ENCODE measurements around the gene SLC29A2. TPM values are rescaled to one million over a fixed set of nuclear protein-coding genes. Genes with fewer than 3 reads are reported as not detected.

Gene SLC29A2
- total and polyA plus RNA-seq, 2 donors (not counting 3 experiments of a cell fraction or from before 2014, with no cell fraction given), result 2.4 to 5.2 TPM

GRCh38 chr11:66325263-66325671 lies 46.3 kb downstream of the SLC29A2 start:
- H3K27ac ChIP-seq (ENCODE audit: insufficient read depth, low read depth, low read length), result no peak overlapping the region
- H2AFZ ChIP-seq (ENCODE audit: low read depth, low read length), result no peak overlapping the region
- no peaks in the 10 kb centered on the region for H3K36me3 ChIP-seq (ENCODE audit: control insufficient read depth in 2 of 2, extremely low read depth in 1 of 2, insufficient read depth in 2 of 2, low read length in 2 of 2)
- H3K4me2 ChIP-seq (ENCODE audit: insufficient read depth, low read length), result no peak overlapping the region
- H3K27me3 ChIP-seq (ENCODE audit: control insufficient read depth in 2 of 2, insufficient read depth in 2 of 2, low read length in 2 of 2), result no peaks in the 10 kb centered on the region
- FAIRE-seq, result no peak
- BruUV-seq (replicated peaks), result no TSS peak
- intact Hi-C loops (cut with micrococcal nuclease), result no loop called here
- no peaks in the 10 kb centered on the region for H3K9me1 ChIP-seq (replicated peaks; ENCODE audit: control insufficient read depth, extremely low read depth, insufficient read depth, low read length)
- dilution Hi-C loops (cut with MboI; ENCODE audit: extremely low pct_ligation_motif_present, low sequenced_read_pairs), result no loop called here
- ChIA-PET POLR2A (interaction anchor here (1.7 kb wide), 1 partner anchor 12 kb away, joined by 4 read pairs; no protein-coding TSS in a partner anchor), CTCF (interaction anchor here (4.0 kb wide), 1 partner anchor 13 kb away, joined by 56 read pairs; no protein-coding TSS in a partner anchor)
- no peak for DNase-seq (ENCODE audit: low read depth, low spot score)
- H3K4me3 ChIP-seq (replicated peaks in 1 of 3; ENCODE audit: insufficient read depth in 1 of 3, low read depth in 1 of 3, low read length in 3 of 3), result no peak overlapping the region
- H3K9me3 ChIP-seq (replicated peaks; ENCODE audit: control insufficient read depth, insufficient read depth, low read length), result no peaks in the 10 kb centered on the region
- peaks cover 7% of the 10 kb centered on the region for H3K4me1 ChIP-seq (ENCODE audit: control insufficient read depth, extremely low read depth, insufficient read depth, low read length)
- H3K9ac ChIP-seq (replicated peaks; ENCODE audit: extremely low read depth, insufficient read depth, low read length), result no peak overlapping the region
- TF ChIP-seq POLR2AphosphoS5 (IDR thresholded peaks at IDR 0.05; ENCODE audit: insufficient read depth, low read depth, low read length) (no peak), MYC (IDR thresholded peaks at IDR 0.05; ENCODE audit: low read depth, low read length) (no peak), CTCF (IDR thresholded peaks at IDR 0.05; ENCODE audit: extremely low read depth in 1 of 2, insufficient read depth in 1 of 2, low read depth in 1 of 2, low read length in 2 of 2) (no peak), GATA2 (IDR thresholded peaks at IDR 0.05; ENCODE audit: insufficient read depth, insufficient read length, low read depth, low read length) (no peak), POLR2A (IDR thresholded peaks at IDR 0.05; ENCODE audit: low read depth, low read length) (no peak), FOS (IDR thresholded peaks at IDR 0.05; ENCODE audit: borderline replicate concordance, insufficient read depth, low read length) (no peak), EZH2 (IDR thresholded peaks at IDR 0.05; ENCODE audit: borderline replicate concordance, low read depth, low read length, severe bottlenecking) (no peak), JUN (IDR thresholded peaks at IDR 0.05; ENCODE audit: borderline replicate concordance, insufficient read depth, insufficient read length, low read depth) (no peak)
- TF ChIP-seq, protein P1, sequence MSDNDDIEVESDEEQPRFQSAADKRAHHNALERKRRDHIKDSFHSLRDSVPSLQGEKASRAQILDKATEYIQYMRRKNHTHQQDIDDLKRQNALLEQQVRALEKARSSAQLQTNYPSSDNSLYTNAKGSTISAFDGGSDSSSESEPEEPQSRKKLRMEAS (IDR thresholded peaks at IDR 0.05; ENCODE audit: insufficient read depth, insufficient read length), result no peak
- H4K20me1 ChIP-seq (replicated peaks; ENCODE audit: control insufficient read depth, extremely low read depth, insufficient read depth, low read length), result no peaks in the 10 kb centered on the region
- no peaks in the 10 kb centered on the region for H3K79me2 ChIP-seq (ENCODE audit: control insufficient read depth, insufficient read depth, low read length)
